Activated CD4-positive, CD25-positive, alpha-beta regulatory T cell treated with anti-CD3 and anti-CD28 coated beads, Interleukin-2, amount 50 U/mL, for 72 hours (primary cell): ENCODE measurements around the gene ZBTB7C.

ENCODE experiments used
- DNase-seq: peaks from one replicate; pipeline ENCODE4 v3.0.0; 2021

The ZBTB7C gene

GRCh38 chr18:48182779-48183178, 226.4 kb downstream of the ZBTB7C start:
- DNase-seq = no peak

- no peak for DNase-seq
These were observed 227.3 kb downstream of the ZBTB7C start for GRCh38 chr18:48181857-48182256.

- DNase-seq = no peak
These were observed 227.9 kb downstream of the ZBTB7C start for GRCh38 chr18:48181087-48181823.

GRCh38 chr18:48179666-48180065, 229.5 kb downstream of the ZBTB7C start:
- DNase-seq = no peak

- no peak for DNase-seq
These were observed 230.2 kb downstream of the ZBTB7C start for GRCh38 chr18:48179001-48179400.

GRCh38 chr18:48176909-48177308, 232.3 kb downstream of the ZBTB7C start:
- no peak for DNase-seq

- no peak for DNase-seq
These were observed 235.6 kb downstream of the ZBTB7C start for GRCh38 chr18:48173557-48173956.

GRCh38 chr18:48172226-48173006, 236.8 kb downstream of the ZBTB7C start:
- DNase-seq = no peak

- DNase-seq = no peak
These were observed 237.5 kb downstream of the ZBTB7C start for GRCh38 chr18:48171490-48172188.

GRCh38 chr18:48170651-48171050, 238.5 kb downstream of the ZBTB7C start:
- no peak for DNase-seq

- no peak for DNase-seq
These were observed 240.3 kb downstream of the ZBTB7C start for GRCh38 chr18:48168861-48169260.

- no peak for DNase-seq
These were observed 241.3 kb downstream of the ZBTB7C start for GRCh38 chr18:48167897-48168253.

- DNase-seq = no peak
These were observed 242.8 kb downstream of the ZBTB7C start for GRCh38 chr18:48166336-48166875.

GRCh38 chr18:48165111-48165866, 243.9 kb downstream of the ZBTB7C start:
- DNase-seq = no peak

- DNase-seq = no peak
These were observed 244.5 kb downstream of the ZBTB7C start for GRCh38 chr18:48164701-48165100.

GRCh38 chr18:48164116-48164515, 245.1 kb downstream of the ZBTB7C start:
- no peak for DNase-seq

- DNase-seq = no peak
These were observed 245.5 kb downstream of the ZBTB7C start for GRCh38 chr18:48163738-48164115.

- DNase-seq = no peak
These were observed 246.0 kb downstream of the ZBTB7C start for GRCh38 chr18:48162956-48163737.

GRCh38 chr18:48161911-48162698, 247.1 kb downstream of the ZBTB7C start:
- no peak for DNase-seq

GRCh38 chr18:48161191-48161910, 247.8 kb downstream of the ZBTB7C start:
- DNase-seq = peak; percentile 60
